ENCODE measurements around the gene FUBP1. TPM values are rescaled to one million over a fixed set of nuclear protein-coding genes. Genes with fewer than 3 reads are reported as not detected.

Gene FUBP1
- total RNA-seq, 1 experiment from 2014 or later = 271 TPM

GRCh38 chr1:77956464-77956863 lies 22.4 kb downstream of the FUBP1 start:
- Histone ChIP-seq H3K4ac (ENCODE audit: low read depth, low read length) (no peak overlapping the region), H3K27me3 (ENCODE audit: insufficient read depth, low read length) (no peaks in the 10 kb centered on the region), H4K8ac (replicated peaks; ENCODE audit: insufficient read length, low read depth, low read length) (no peak overlapping the region), H3K4me1 (ENCODE audit: insufficient read depth, low read length) (no peaks in the 10 kb centered on the region), H2BK15ac (ENCODE audit: low read depth, low read length) (no peak overlapping the region), H2AK5ac (ENCODE audit: insufficient read length, low read length) (no peak overlapping the region), H3K23me2 (ENCODE audit: insufficient read length, low read depth, low read length, poor library complexity, severe bottlenecking) (no peaks in the 10 kb centered on the region), H3K56ac (ENCODE audit: insufficient read length, low read depth, low read length) (no peak overlapping the region), H3T11ph (ENCODE audit: low read length) (no peak overlapping the region), H3K27ac (ENCODE audit: insufficient read length, low read depth, low read length) (no peak overlapping the region), H3K23ac (ENCODE audit: insufficient read length, low read depth, low read length) (no peak overlapping the region), H2BK12ac (ENCODE audit: insufficient read length, low read depth, low read length) (no peak overlapping the region), H3K79me1 (ENCODE audit: insufficient read depth, low read depth, low read length, poor library complexity, severe bottlenecking) (peaks cover 7% of the 10 kb centered on the region), H3K4me2 (ENCODE audit: insufficient read depth, insufficient read length, low read length) (no peak overlapping the region), H4K5ac (ENCODE audit: insufficient read length, low read depth, low read length) (no peak overlapping the region), H4K91ac (ENCODE audit: insufficient read length, low read depth, low read length) (no peak overlapping the region), H3K14ac (ENCODE audit: insufficient read depth, low read length) (no peak overlapping the region), H3K18ac (ENCODE audit: insufficient read length, low read depth, low read length) (no peak overlapping the region), H3K79me2 (ENCODE audit: insufficient read depth, low read length) (no peaks in the 10 kb centered on the region), H4K20me1 (ENCODE audit: control insufficient read depth, insufficient read depth, insufficient read length) (no peaks in the 10 kb centered on the region), H2BK120ac (ENCODE audit: low read depth, low read length, poor library complexity, severe bottlenecking) (no peak overlapping the region), H2BK20ac (ENCODE audit: low read depth, low read length, poor library complexity, severe bottlenecking) (no peak overlapping the region), H3K9ac (ENCODE audit: extremely low read depth, insufficient read length, low read length) (no peak overlapping the region), H2AFZ (ENCODE audit: low read length) (no peak overlapping the region), H2BK5ac (ENCODE audit: insufficient read length, low read length) (no peak overlapping the region), H3K9me3 (ENCODE audit: control insufficient read depth, low read depth, low read length) (no peaks in the 10 kb centered on the region)
- Mint-ChIP-seq H3K36me3 (ENCODE audit: insufficient read depth in 1 of 3, low read depth in 3 of 3) (peaks cover 52 to 89% (median 89%) of the 10 kb centered on the region in 3 experiments), H3K27me3 (ENCODE audit: low read depth) (no peaks in the 10 kb centered on the region), H3K4me1 (no peaks in the 10 kb centered on the region), H3K27ac (no peak overlapping the region), H3K4me3 (no peak overlapping the region), H3K9me3 (no peaks in the 10 kb centered on the region)
- no peak for DNase-seq
- TF ChIP-seq, protein P1, sequence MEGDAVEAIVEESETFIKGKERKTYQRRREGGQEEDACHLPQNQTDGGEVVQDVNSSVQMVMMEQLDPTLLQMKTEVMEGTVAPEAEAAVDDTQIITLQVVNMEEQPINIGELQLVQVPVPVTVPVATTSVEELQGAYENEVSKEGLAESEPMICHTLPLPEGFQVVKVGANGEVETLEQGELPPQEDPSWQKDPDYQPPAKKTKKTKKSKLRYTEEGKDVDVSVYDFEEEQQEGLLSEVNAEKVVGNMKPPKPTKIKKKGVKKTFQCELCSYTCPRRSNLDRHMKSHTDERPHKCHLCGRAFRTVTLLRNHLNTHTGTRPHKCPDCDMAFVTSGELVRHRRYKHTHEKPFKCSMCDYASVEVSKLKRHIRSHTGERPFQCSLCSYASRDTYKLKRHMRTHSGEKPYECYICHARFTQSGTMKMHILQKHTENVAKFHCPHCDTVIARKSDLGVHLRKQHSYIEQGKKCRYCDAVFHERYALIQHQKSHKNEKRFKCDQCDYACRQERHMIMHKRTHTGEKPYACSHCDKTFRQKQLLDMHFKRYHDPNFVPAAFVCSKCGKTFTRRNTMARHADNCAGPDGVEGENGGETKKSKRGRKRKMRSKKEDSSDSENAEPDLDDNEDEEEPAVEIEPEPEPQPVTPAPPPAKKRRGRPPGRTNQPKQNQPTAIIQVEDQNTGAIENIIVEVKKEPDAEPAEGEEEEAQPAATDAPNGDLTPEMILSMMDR (conservative IDR thresholded peaks at IDR 0.05) = no peak
- no CpG with 5 or more reads among the region's 3 CpGs for WGBS (ENCODE audit: extremely low coverage, insufficient read length, low lambda C conversion rate)

Measured in H9 (cell line).